K562 (cell line): Measurements from ENCODE around the gene CELF6. TPM values are rescaled to one million over a fixed set of nuclear protein-coding genes. Genes with fewer than 3 reads are reported as not detected.

Source experiments
- ATAC-seq: fragments of 200-7000 bp; cut with Tn5 transposase; 3 replicates; pipeline ENCODE4 v1.9.1; 2020; ENCODE audit warnings: moderate library complexity
- BruUV-seq: library from RNA; stranded (reverse); fragments of 400-500 nt; replicated peaks from 2 replicates; lab custom pipeline; 2021; lab: Mats Ljungman, UMichigan
- CTCF ChIA-PET: fragments of 300-600 bp; formaldehyde crosslinking; extraction: SDS; loops from one replicate; lab custom pipeline; 2021; ENCODE audit warnings: low intra/inter-chr PET ratio; lab: Yijun Ruan, JAX
- POLR2A ChIA-PET: fragments of 300-600, 350-650 bp; sonication (Branson Sonifier 250); formaldehyde crosslinking; extraction: SDS; loops from one replicate; lab custom pipeline; 2021; ENCODE audit warnings: antibody characterized with exemption, inconsistent platforms; lab: Yijun Ruan, JAX
- DNase-seq, 4 experiments: peaks; one replicate each; pipeline versions ENCODE4 v3.0.0 to v3.0.0-alpha.2; 2011 to 2018; ENCODE audit warnings: low spot score in 3 of 4, mixed read lengths in 3 of 4; ENCODE audit errors: extremely low read depth in 1 of 4
- FAIRE-seq: peaks from 2 replicates; lab custom pipeline; 2011; peaks lifted over from hg19 to GRCh38; lab: Jason Lieb, UNC
- H2AFZ ChIP-seq: 2 replicates; pipeline ENCODE4 v1.6.0; 2011; ENCODE audit warnings: low read depth, low read length, control low read depth, inconsistent platforms
- H3K27ac ChIP-seq: fragments of 200-600 bp; 3 replicates; pipeline ENCODE4 v1.8.0; 2011; ENCODE audit warnings: low read depth, mild to moderate bottlenecking, control low read depth, inconsistent platforms, low read length, moderate library complexity, mixed read lengths; ENCODE audit errors: extremely low read depth
- H3K27me3 ChIP-seq, 2 experiments: fragments of 300-600 bp in 1 of 2; 2 replicates in 1 of 2; 3 replicates in 1 of 2; pipeline versions ENCODE4 v1.6.0 to v1.8.0; 2011; ENCODE audit warnings: inconsistent platforms in 2 of 2, low read length in 2 of 2, mild to moderate bottlenecking in 1 of 2, mixed read lengths in 1 of 2, moderate library complexity in 1 of 2; ENCODE audit not compliant: control insufficient read depth in 2 of 2, insufficient read depth in 2 of 2
- H3K36me3 ChIP-seq: fragments of 300-600 bp; 3 replicates; pipeline ENCODE4 v1.8.0; 2011; ENCODE audit warnings: mild to moderate bottlenecking, low read length, inconsistent platforms; ENCODE audit not compliant: control insufficient read depth, insufficient read depth
- H3K4me1 ChIP-seq, 2 experiments: fragments of 200-600 bp in 1 of 2; replicated peaks in 1 of 2; 2 replicates in 1 of 2; 3 replicates in 1 of 2; pipeline versions ENCODE4 v1.5.1 to v1.8.0; 2011; ENCODE audit warnings: inconsistent platforms in 2 of 2, low read length in 2 of 2, mild to moderate bottlenecking in 1 of 2, mixed read lengths in 1 of 2, moderate library complexity in 1 of 2; ENCODE audit not compliant: control insufficient read depth in 2 of 2, insufficient read depth in 2 of 2
- H3K4me2 ChIP-seq: 2 replicates; pipeline ENCODE4 v1.6.1; 2011; ENCODE audit warnings: low read length, control low read depth, inconsistent platforms, mixed read lengths; ENCODE audit not compliant: insufficient read depth
- H3K4me3 ChIP-seq: fragments of 200-600 bp; sonication (generic), shearing (Covaris generic); 2 replicates; pipeline ENCODE4 v1.5.1; 2016; ENCODE audit warnings: control low read depth, inconsistent platforms
- H3K79me2 ChIP-seq: fragments of 200-600 bp; 3 replicates; pipeline ENCODE4 v1.8.0; 2011; ENCODE audit warnings: low read length, inconsistent platforms; ENCODE audit not compliant: control insufficient read depth, insufficient read depth
- H3K9ac ChIP-seq, 2 experiments: 2 replicates each; pipeline versions ENCODE4 v1.6.0 to v1.6.1; 2011; ENCODE audit warnings: low read depth in 2 of 2, low read length in 2 of 2, control low read depth in 1 of 2, inconsistent platforms in 1 of 2, mild to moderate bottlenecking in 1 of 2, mixed read lengths in 1 of 2; ENCODE audit not compliant: insufficient read depth in 1 of 2
- H3K9me1 ChIP-seq: one replicate; pipeline ENCODE4 v1.6.0; 2011; ENCODE audit warnings: inconsistent platforms, mild to moderate bottlenecking, low read length, moderate library complexity; ENCODE audit not compliant: control insufficient read depth, insufficient read depth
- H3K9me3 ChIP-seq: replicated peaks from 2 replicates; pipeline ENCODE4 v1.5.1; 2011; ENCODE audit warnings: low read depth, low read length, inconsistent platforms; ENCODE audit not compliant: control insufficient read depth, insufficient read depth
- H4K20me1 ChIP-seq: replicated peaks from 2 replicates; pipeline ENCODE4 v1.6.1; 2011; ENCODE audit warnings: low read length, inconsistent platforms, mixed read lengths; ENCODE audit not compliant: control insufficient read depth, insufficient read depth
- CBFA2T3 ChIP-seq: fragments of 450-650 bp; IDR thresholded peaks from 2 replicates; pipeline ENCODE4 v1.6.1; 2017
- FOSL1 ChIP-seq: fragments of 200-800 bp; sonication (Bioruptor generic); conservative IDR thresholded peaks from 2 replicates; pipeline ENCODE4 v1.6.1; 2016; ENCODE audit warnings: missing genetic modification characterization, missing compliant biosample characterization
- KAT7 ChIP-seq: sonication (generic); formaldehyde crosslinking; IDR thresholded peaks from 2 replicates; pipeline ENCODE4 v1.8.0; 2022; ENCODE audit warnings: missing genetic modification reagents, mild to moderate bottlenecking, borderline replicate concordance
- POLR2B ChIP-seq: fragments of 450-650 bp; IDR thresholded peaks from 2 replicates; pipeline ENCODE4 v1.6.1; 2018; ENCODE audit warnings: low read depth; ENCODE audit not compliant: partially characterized antibody
- RBFOX2 ChIP-seq: fragments of 200-400 bp; formaldehyde crosslinking; IDR thresholded peaks from 2 replicates; pipeline ENCODE4 v1.6.1; 2017; ENCODE audit warnings: low read depth, mild to moderate bottlenecking, low read length, moderate library complexity
- TFAP4 ChIP-seq: sonication (generic); formaldehyde crosslinking; IDR thresholded peaks from 2 replicates; pipeline ENCODE4 v1.8.0; 2022; ENCODE audit warnings: missing genetic modification reagents, mild to moderate bottlenecking, moderate library complexity, borderline replicate concordance
- WGBS: fragments of 100-300 bp; shearing (Covaris generic); methylation state at CpG from one replicate; pipeline ENCODE4 v1.1.6; 2016; ENCODE audit warnings: low coverage, mixed read lengths; ENCODE audit not compliant: insufficient coverage; ENCODE audit errors: missing lambda C conversion rate; 5-methylcytosine and 5-hydroxymethylcytosine counted together
- in situ Hi-C: fragments of 300-500 bp; cut with MboI; formaldehyde crosslinking; loops from 4 replicates; pipeline ENCODE4 v1.15.0; 2018; ENCODE audit warnings: inconsistent platforms, mixed read lengths
- intact Hi-C: fragments of 100-400 bp; cut with micrococcal nuclease; formaldehyde crosslinking; loops from 2 replicates; pipeline ENCODE4 v1.14.2; 2022
- polyA plus RNA-seq, 8 experiments: library from polyadenylated mRNA; depleted of rRNA in 4 of 8; stranded (reverse) in 5 of 8; unstranded in 3 of 8; fragments of >200 nt; fragmentation: Nextera tagmentation in 2 of 8; fragmentation: Illumina TruSeq in 1 of 8; extraction: Ambion mirVana in 2 of 8; extraction: Trizol in 1 of 8; gene quantifications; 2 replicates each; pipeline versions ENCODE4 v1.2.1 to v1.2.3, GENCODE V29; 2011 to 2014; ENCODE audit warnings: inconsistent platforms in 1 of 8, missing spikeins in 1 of 8
- total RNA-seq, 7 experiments: library from RNA; depleted of rRNA in 6 of 7; stranded (reverse); fragments of >200 nt in 6 of 7; fragmentation: Illumina TruSeq in 2 of 7; extraction: Trizol in 2 of 7; gene quantifications; 2 replicates each; pipeline versions ENCODE4 v1.2.1 to v1.2.3, GENCODE V29; 2011 to 2021; ENCODE audit warnings: low replicate concordance in 1 of 7

Gene CELF6
- total and polyA plus RNA-seq, 9 of the 15 experiments (the other 6 are each of a cell fraction or from before 2014, with no cell fraction given): 0.01 to 0.11 TPM; not detected in 7

- in situ Hi-C loops: loop anchor here (25.0 kb wide), 3 partner anchors 780 to 1780 kb away; partner anchors contain the start of gene GOLGA6A
- ATAC-seq (no peak), DNase-seq (no peak), FAIRE-seq (no peak)
- Histone ChIP-seq H3K36me3 (no peaks in the 10 kb centered on the region), H3K27ac (no peak overlapping the region), H4K20me1 (no peaks in the 10 kb centered on the region; the same call in 1 of the 2 replicates), H3K4me2 (no peak overlapping the region), H3K79me2 (no peaks in the 10 kb centered on the region), H3K9ac (no peak overlapping the region), H3K4me1 (no peaks in the 10 kb centered on the region), H3K9me3 (no peaks in the 10 kb centered on the region), H3K4me3 (no peak overlapping the region), H2AFZ (no peak overlapping the region), H3K9me1 (no peaks in the 10 kb centered on the region), H3K27me3 (peaks cover 19 to 34% of the 10 kb centered on the region in 2 experiments)
- intact Hi-C loops: no loop called here
- WGBS: 0% methylated on average over 3 of the region's 5 CpGs
- no peak for TF ChIP-seq KAT7 (CRISPR knock-in tag)
- TF ChIP-seq RBFOX2: no peak
- no peak for TF ChIP-seq TFAP4 (CRISPR knock-in tag)
- no peak for TF ChIP-seq POLR2B
- TF ChIP-seq FOSL1 (tag): no peak
- no peak for TF ChIP-seq CBFA2T3
- ChIA-PET POLR2A (interaction anchor here (1.1 kb wide), 1 partner anchor 18 kb away, joined by 3 read pairs; no protein-coding TSS in a partner anchor), CTCF (no interaction called here)
- no TSS peak for BruUV-seq
These were observed 12.9 kb downstream of the CELF6 start for GRCh38 chr15:72307026-72307425.
